SKM-1 (cell line): ENCODE measurements around the gene TMEM269.
"Not testable (repeated sequence)": the region's sequence is repeated elsewhere in the genome, so short reads cannot be mapped to it uniquely, and the experiment has no call there.

ENCODE experiments used
- DNase-seq: peaks from one replicate; lab custom pipeline; 2025; ENCODE audit not compliant: unreplicated experiment; lab: John Stamatoyannopoulos, UW

The TMEM269 gene

GRCh38 chr1:42747125-42747524, 37.7 kb upstream of the TMEM269 start:
- no peak for DNase-seq

GRCh38 chr1:42748021-42748420, 36.8 kb upstream of the TMEM269 start:
- DNase-seq = no peak

GRCh38 chr1:42748461-42749410, 36.1 kb upstream of the TMEM269 start:
- DNase-seq = peak; percentile 18

DNA sequence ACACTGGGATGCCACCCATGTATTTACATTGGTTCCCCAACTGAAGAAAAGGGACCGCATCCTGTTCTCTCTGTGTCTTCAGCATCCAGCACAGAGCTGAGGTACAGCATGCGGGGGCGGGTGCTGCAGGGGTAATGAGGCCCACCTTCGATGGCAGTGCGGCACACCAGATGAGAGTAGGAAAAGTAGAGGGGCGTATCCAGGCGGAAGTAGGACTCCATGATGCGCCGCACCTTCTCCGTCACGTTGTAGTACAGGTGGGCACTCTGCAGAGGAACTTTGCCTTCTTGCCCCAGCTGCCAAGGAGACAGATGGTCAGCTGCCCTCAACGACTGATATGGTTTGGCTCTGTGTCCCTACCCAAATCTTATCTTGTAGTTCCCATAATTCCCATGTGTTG, 34.8 kb upstream of the TMEM269 start:
- no peak for DNase-seq

- not testable (repeated sequence) for DNase-seq
Observed at GRCh38 chr1:42751511-42752070, 33.2 kb upstream of the TMEM269 start.

- no peak for DNase-seq
Observed at GRCh38 chr1:42752284-42752683, 32.5 kb upstream of the TMEM269 start.

GRCh38 chr1:42753070-42753469, 31.7 kb upstream of the TMEM269 start:
- no peak for DNase-seq

DNA sequence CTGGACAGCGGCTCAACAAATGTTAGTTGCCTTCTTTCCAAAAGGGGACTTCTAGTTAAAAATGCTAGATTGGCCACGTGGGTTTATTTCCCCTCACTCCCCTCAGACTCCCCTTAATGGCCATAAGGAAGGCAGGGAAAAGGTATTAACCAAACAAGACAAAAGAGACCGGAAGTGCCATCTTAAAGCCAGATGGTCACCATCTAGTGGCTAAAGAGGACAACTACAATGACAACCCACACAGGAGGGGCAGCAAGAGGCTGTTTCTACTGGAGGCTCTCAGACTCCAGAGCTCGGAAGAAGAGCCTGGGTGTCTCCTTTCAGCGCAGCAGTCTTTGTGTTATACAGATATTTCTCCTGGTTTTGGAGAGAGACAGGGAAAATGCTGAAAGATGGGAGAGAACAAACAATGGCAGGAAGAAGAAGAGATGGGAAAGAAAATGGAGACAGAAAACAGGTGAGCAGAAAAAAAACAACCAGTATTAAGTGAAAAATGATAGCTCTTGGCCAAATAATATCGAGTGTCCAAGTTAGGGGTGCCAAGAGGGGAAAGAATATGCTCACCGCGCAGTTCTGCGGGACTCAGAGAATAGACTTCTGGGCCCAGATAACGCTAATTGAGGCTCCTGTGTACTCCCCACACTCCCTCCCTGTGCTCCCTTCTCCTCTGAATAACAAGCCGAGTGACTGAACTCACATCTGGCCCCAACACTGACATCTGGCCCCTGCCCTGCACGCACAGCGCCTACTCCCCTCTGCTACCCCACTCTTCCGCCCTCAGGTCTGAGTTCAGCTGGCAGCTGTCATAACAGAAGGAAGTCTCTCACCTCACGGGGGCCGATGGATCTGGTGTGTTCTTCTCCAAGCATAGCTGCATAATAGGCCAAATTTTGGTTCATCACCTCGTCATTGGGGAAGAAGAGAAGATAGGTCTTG, 27.6 kb upstream of the TMEM269 start:
- peak; percentile 62 for DNase-seq

- no peak for DNase-seq
Observed at GRCh38 chr1:42757892-42758275, 26.9 kb upstream of the TMEM269 start.

- DNase-seq = peak; percentile 17
Observed at GRCh38 chr1:42758641-42759040, 26.1 kb upstream of the TMEM269 start.

DNA sequence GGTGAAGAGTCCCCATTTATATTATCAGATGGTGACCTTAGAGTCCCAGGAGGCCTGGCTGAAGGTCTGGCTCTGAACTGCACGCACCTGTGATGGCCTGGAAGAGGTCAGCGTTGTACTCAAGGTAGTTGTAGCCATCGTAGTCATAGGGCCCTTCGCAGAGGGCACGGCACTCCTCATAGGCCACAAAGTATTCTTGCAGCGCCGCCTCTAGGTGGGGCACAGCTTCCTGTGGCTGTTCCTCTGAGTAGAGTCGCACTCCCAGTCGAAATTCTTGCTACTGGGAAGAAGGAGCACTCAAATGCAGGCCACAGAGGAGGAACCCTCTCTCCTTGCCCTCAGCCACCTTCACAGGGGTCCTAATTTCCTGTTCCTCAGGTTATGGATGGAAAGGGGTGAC, 25.7 kb upstream of the TMEM269 start:
- DNase-seq = no peak

DNA sequence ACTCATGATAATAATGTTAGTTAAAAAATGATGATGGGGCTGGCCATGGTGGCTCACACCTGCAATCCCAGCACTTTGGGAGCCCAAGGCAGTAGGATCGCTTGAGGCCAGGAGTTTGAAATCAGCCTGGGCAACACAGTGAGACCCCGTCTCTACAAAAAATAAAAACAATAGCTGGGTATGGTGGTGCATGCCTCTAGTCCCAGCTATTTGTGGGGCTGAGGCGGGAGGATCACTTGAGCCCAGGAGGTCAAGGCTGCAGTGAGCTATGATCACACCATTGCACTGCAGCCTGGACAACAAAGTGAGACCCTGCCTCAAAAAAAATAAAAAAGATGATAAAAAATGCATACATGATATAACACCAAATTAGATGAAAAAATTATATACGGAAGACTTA, 23.2 kb upstream of the TMEM269 start:
- DNase-seq = no peak

DNA sequence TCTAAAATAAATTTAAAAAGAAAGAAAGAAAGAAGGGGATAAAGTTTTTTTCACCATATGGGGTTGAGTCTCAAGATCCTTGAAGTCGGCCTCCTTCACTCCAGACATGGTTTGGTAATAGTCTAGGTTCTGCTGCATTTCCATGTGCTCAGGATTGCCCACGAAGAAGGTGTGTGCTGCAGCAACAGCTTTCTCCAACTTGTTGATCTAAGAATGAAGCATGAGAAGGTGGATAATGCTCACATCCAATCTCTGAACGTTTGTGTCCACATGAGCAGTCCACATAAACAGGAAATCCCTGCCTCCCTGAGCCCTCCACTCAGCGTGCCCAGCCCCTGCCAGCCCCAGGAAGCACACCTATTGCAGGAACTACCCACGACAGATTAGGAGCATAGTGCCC, 22.5 kb upstream of the TMEM269 start:
- DNase-seq = no peak

DNA sequence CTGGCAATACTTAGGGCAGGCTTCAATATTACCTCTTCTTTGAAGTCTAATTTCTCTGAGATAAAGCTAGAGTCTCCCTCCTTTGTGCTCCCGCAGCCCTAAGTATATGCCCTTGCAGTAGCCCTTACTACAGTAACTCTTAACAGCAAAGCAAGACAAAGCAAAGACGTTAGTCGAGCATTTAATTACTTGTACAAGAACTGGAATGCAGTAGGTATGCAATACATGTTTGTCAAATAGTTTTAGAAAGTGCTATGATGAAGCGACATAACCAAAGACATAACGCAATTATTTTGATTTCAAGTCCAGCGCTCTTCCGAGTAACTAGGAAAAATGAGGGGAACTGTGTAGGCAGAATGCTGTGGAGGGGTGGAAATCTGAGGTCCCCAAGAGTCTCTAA, 19.5 kb upstream of the TMEM269 start:
- no peak for DNase-seq

DNA sequence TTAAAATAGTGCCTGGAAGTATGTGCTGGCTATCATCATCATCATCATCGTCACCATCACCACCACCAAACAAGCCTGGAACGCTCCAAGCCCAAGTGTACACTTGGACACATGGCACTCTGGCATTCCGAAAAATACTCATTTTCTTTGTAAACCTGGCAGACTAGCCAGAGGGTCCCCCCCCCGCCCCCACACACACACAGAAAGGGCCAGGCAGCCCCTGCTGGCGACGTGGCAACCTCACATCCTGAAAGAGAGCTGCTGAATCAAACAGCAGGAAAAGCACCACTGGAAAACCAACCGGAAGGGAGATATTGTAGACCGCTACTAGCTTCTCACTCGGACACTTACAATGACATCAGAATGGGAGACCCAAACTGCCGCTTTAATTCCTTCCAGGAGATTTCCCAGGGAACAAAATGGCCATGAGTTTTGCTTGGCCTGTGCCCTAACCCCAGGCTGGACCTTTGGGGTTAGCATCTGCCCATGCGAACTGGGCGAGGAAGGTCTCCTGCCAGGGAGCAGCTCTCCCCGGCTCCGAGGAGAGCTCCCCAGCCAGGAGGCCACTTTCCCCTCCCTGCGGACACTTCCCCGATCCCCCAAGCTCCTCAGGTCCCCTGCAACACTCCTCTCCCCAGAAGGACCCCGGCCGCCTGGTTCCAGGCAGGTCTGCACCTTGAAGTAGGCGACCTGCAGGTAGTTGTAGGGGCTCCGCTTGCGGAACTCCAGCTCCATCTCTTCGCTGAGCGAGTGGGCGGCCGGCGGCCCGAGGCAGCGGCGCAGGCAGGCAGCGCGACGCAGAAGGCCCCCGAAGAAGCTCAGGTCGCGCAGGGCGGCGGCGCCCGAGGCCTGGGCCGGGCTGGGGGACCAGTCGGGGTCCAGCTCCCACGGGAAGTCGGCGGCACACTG, 18.7 kb upstream of the TMEM269 start:
- DNase-seq = peak; percentile 12

DNA sequence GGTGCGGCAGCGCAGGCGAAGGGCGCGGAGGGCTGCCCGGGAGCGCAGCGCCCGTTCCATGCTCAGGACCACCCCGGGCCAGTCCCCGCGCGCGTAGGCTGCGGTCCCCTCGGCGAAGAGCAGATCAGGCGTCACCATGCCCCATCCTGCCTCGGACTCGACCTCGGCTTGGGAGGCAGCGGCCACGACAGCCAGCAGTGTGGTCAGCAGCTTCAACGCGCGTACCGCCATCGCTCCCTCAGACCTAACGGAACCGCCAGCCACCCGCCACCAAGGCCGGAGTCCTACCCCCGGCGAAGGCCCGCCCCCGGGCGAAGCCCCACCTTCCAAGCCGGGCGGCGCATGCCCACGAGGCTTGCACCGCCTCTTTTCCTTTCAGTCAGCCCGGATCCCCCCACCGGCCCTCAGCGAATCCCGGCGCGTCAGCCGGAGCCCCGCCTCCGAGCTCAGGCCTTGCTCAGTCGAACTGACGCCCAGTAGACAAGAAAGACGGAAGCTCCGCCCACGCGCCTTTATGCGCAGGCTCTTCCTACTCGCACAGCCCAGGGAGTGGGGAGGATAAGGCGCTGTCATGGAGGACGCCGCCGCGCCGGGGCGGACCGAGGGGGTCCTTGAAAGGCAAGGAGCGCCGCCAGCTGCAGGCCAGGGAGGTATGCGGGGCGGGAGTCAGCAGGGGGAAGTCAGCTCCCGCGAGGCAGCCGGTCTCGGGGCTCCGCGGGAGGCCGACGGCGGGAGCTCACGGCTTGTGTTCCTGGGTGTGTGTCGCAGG, 17.9 kb upstream of the TMEM269 start, which contains the start of the genes C1orf50 and P3H1:
Gene C1orf50, plus strand, starts transcription at position 509 of the 769 bp plus-strand sequence. Its CDS starts 63 bp downstream, at position 572.
Gene P3H1, minus strand, starts transcription at position 288 of the 769 bp plus-strand sequence. Its CDS starts 57 bp downstream, at position 231.
- peak; percentile 96 for DNase-seq

GRCh38 chr1:42767510-42768000, 17.2 kb upstream of the TMEM269 start:
- DNase-seq = no peak

- no peak for DNase-seq
Observed at GRCh38 chr1:42768172-42768571, 16.6 kb upstream of the TMEM269 start.

- no peak for DNase-seq
Observed at GRCh38 chr1:42769811-42770210, 15.0 kb upstream of the TMEM269 start.
